Activated T-cell treated with anti-CD3 and anti-CD28 coated beads for 4 hours (primary cell): ENCODE data around the gene ARHGEF16.

Source experiments
- DNase-seq: peaks from one replicate; pipeline ENCODE4 v3.0.0-alpha.2; 2020

Gene ARHGEF16

DNA sequence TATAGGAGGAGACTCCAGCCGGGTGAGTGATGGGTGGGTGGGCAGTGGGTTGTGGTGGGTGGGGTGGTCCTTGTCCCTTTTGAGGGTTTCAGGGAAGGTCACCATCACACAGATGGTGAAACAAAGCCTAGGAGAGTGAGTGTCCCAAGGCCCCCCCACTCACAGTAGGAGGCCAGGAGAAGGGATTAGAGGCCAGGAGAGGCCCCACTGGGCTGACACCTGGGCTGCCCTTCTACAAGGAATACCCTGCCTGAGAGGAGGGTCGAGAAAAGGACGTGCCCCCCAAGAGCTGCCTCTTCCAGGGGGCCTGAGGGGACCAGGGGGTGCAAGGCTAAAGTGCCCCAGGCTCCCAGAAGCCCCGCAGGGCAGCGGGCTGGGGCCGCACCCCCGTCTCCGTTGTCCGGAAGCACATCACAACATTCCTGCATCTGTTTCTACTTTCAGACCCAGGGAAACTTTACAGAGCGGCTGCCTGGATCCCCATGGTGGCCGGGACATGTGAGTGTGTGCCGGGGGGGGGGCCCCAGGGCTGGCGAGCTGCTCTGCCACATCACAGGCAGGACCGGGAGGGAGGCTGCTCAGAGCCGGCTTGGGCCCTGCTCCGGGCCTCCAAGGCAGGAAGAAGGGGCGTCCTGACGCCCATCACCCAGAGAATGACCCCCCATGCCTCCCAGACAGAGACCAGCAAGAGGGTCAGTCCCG, 68.2 kb downstream of the ARHGEF16 start:
- no peak for DNase-seq

DNA sequence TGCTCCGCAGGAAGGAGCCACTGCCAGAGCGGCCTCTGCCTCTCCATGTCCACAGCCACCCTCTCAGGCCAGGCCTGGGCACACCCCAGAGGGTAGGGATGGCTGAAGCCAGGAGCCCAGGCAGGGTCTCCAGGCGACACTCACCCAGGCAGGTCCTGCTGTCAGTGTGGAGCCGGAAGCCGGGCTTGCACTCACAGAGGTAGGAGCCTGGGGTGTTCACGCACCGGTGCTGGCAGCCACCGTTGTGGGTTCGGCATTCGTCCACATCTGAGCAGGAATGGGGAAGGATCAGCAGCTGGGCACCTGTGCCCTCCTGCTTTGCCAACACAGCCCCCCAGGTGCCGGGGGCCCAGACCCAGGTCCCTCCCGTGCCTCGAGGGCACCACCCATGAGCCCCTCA, 69.5 kb downstream of the ARHGEF16 start:
- no peak for DNase-seq

DNA sequence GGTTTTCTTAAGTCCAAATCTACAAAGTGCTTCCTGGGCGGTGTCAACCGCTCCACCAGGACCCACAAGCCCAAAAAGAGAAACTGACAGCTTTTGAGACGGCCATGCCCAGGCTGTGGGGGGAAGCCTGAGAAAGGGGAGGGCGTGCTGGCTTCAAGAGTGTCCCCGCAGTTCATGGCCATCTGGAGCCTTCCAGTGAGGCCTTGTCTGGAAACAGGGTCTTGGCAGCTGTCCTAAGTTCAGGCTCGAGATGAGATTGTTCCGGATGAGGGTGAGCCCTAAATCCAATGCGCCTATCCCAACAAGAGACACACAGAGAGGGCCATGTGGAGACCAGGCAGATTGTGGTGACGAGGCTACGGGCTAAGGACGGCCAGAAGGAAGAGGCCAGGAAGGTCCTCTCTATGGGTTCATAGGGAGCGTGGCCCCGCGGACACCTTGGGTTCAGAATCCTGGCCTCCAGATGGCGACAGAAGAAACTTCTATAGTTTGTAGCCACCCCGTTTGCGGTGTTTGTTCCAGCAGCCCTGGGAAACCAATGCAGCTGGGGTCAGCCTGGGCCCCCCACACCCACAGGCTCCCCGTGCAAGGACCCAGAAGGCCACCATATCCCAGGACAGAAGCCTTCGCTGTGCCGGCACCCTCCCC, 70.2 kb downstream of the ARHGEF16 start:
- DNase-seq = no peak

DNA sequence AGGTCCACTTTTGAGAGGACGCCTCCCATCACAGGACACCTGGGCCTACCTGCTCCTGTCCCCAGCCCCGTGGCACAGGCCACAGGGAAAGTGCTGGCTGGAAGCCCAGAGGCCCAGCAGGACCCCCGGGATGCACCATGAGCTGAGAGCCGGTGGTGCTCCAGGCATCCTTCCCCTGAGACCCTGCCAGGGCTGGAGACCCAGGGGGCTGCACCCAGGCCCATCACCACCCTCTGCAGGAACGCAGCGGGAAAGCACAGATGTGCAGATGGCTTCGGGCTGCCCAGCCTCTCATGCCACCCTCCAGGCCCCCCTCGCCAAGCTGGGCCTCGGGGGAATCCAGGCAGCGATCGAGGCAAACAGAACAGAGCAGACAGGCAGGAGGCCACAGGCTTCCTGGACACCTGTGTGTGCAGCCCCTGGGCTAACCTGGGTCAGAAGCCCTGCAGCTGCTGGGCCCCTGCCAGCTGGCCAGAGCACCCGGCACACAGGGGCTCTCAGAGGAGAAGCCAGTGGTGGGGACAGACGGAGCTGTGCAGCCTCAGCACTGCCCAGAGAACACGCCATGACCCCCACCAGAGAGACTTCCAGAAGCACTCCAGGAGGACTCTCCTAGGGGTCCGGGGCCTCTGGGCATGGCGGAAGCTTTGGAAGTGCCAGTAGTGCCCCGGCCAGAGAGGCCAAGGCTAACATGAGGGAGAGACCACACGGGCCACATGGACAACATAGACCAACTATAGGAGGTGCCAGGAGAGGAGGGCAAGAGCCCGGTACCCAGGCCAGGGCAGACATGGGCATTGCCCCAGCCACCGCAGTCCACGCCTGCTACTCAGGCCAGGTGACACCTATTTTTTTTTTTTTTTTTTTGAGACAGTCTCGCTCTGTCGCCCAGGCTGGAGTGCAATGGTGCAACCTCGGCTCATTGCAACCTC, 71.4 kb downstream of the ARHGEF16 start:
- no peak for DNase-seq

DNA sequence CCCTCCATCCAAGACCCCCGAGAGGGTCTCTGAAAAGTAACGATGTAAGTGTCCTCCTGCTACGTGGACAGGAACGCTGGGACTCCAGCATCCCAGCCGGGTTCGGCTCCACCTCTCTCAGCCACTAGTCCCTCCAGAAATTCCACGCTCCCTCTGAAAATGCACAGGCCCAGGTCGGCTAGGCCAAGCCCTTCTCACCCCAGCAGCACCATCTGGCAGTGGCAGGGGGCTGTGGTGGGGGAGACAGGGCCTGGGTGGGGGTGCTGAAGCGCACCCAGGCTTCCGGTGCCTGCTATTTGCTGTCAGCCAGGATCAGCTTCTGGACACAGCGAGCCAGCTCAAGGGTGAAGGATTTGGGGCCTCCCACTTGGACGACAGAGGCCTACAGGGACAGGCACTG, 73.3 kb downstream of the ARHGEF16 start:
- no peak for DNase-seq

DNA sequence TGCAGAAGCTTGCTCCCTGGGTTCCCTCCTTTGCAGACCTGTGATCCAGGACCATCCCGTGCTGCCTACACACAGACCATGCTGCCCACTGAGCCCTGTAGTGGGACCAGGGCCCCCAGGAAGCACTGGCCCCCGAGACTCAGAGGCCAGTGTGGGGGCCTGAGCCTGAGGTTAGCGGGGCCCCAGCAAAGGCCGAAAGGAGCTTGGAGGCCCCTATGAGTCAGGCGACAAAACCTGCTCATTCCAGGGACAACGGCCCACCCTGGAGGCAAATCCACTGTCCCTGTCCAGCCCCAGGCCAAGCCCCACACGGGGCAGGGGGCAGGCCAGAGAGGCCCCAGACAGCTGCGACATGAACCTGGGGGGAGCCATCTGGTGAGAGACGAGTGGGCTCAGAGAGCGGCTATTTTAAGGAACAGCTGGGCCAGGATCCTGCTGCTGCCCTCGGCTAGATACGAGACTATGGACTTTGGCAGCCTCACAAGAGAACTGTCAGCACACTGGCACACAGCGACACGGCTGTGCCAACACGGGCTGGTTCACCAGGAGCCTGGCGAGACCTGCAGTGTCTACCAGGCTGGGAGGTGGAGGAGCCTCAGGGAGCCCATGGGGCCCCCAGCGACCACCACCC, 74.7 kb downstream of the ARHGEF16 start:
- DNase-seq = no peak

DNA sequence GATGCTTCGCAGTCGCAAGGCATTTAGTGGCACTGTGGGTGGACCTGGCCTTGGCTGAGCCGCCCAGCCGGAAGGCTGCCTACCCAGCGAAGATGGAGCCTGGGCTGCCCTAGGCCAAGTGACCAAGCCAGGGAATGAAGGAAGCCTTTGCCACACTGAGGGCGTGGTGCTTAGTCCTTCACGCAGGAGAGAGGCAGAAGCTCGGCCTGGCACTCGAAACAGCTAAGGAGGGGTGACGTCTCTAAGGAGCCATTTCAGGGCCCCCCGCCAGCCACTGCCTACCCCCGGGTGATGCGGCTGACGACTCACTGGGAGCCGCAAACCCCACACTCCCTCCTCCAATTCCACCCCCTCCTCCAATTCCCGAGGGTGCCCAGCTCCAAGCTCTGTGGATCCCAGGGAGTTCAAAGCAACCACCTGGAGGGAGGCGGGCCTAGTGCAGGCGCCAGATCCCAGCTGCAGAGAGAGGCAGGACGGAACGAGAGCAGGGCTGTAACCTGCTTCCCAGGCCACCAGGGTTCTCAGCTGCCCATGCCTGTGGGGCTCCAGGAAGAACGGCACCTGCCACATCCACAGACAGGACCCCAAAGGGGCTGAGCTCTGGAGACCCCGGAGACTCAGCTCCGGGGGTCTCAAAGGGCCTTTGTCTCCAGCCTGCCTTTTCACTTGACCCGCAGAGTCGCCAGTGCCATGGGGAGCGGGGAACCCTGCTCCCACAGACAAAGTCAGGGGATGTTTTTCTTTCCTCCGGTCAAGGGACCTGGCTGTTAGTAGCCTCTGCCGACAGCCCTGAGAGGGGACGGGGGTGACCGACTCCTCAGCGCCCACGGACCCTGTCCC, 75.8 kb downstream of the ARHGEF16 start:
- DNase-seq = no peak
